Parathyroid adenoma (tissue), 2 donors: ENCODE results near the gene BBS12.

Source experiments
- H2AFZ ChIP-seq: fragments of 300-600 bp; sonication (generic); one replicate; pipeline ENCODE4 v1.7.0; 2017; ENCODE audit warnings: antibody characterized with exemption, mild to moderate bottlenecking
- H3K27ac ChIP-seq: fragments of 300-600 bp; sonication (generic); one replicate; pipeline ENCODE4 v1.7.0; 2017
- H3K27me3 ChIP-seq: fragments of 300-600 bp; sonication (generic); one replicate; pipeline ENCODE4 v1.7.0; 2017; ENCODE audit warnings: low read length; ENCODE audit not compliant: control insufficient read depth, insufficient read depth
- H3K36me3 ChIP-seq: fragments of 300-600 bp; sonication (generic); one replicate; pipeline ENCODE4 v1.7.0; 2017; ENCODE audit warnings: low read length; ENCODE audit not compliant: control insufficient read depth, insufficient read depth
- H3K4me1 ChIP-seq: fragments of 300-600 bp; sonication (generic); one replicate; pipeline ENCODE4 v1.7.0; 2017; ENCODE audit warnings: control low read depth
- H3K4me2 ChIP-seq: fragments of 300-600 bp; sonication (generic); one replicate; pipeline ENCODE4 v1.7.0; 2017; ENCODE audit warnings: low read length
- H3K4me3 ChIP-seq: fragments of 300-600 bp; sonication (generic); one replicate; pipeline ENCODE4 v1.7.0; 2017; ENCODE audit warnings: low read depth, low read length
- H3K79me2 ChIP-seq: fragments of 300-600 bp; sonication (generic); one replicate; pipeline ENCODE4 v1.7.0; 2017; ENCODE audit warnings: control low read depth
- H3K9ac ChIP-seq: fragments of 300-600 bp; sonication (generic); one replicate; pipeline ENCODE4 v1.7.0; 2017; ENCODE audit warnings: mild to moderate bottlenecking
- H3K9me3 ChIP-seq: fragments of 300-600 bp; sonication (generic); one replicate; pipeline ENCODE4 v1.7.0; 2017; ENCODE audit warnings: low read length; ENCODE audit not compliant: control insufficient read depth
- TF ChIP-seq, protein P1 (sequence below): fragments of 300-600 bp; sonication (generic); IDR thresholded peaks from one replicate; pipeline ENCODE4 v1.7.0; 2017; ENCODE audit warnings: antibody characterized with exemption, mild to moderate bottlenecking
- donor health status: primary hyperparathyroidism.

Gene BBS12

DNA sequence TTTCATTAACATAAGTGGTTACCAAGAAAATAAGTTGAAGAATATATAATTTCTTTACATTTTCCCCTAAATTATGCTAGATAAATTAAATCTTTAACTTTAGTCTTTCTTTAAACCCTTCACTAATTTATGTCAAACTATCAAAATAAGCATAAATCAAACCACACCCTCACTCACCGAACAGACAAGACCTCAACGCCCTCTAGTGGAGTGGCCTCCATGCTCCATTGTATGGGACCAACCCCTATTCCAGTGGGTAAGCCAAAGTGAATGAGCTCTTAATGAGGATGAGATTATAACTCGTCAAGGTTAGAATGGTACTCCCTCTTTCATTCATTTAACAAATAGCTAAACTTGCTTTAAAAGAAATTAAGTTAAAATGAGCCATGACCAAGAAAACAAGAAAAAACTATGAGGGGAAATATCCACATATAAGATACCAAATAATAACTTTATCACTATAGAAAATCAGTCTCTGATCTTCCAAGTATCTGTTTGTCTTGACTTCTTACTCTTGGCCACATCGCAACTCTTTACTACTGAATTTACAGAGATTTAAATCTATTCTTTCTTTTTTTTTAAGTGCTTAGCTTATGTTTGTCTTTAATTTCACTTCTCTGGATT is 15.6 kb upstream of the BBS12 start:
- H3K36me3 ChIP-seq: no peaks in the 10 kb centered on the region
- H3K79me2 ChIP-seq: no peaks in the 10 kb centered on the region
- H3K9me3 ChIP-seq: no peaks in the 10 kb centered on the region
- H3K4me1 ChIP-seq: no peaks in the 10 kb centered on the region
- H3K9ac ChIP-seq: no peak overlapping the region
- no peaks in the 10 kb centered on the region for H3K27me3 ChIP-seq
- no peak overlapping the region for H3K4me3 ChIP-seq
- no peak overlapping the region for H3K4me2 ChIP-seq
- no peak overlapping the region for H3K27ac ChIP-seq
- TF ChIP-seq, protein P1, sequence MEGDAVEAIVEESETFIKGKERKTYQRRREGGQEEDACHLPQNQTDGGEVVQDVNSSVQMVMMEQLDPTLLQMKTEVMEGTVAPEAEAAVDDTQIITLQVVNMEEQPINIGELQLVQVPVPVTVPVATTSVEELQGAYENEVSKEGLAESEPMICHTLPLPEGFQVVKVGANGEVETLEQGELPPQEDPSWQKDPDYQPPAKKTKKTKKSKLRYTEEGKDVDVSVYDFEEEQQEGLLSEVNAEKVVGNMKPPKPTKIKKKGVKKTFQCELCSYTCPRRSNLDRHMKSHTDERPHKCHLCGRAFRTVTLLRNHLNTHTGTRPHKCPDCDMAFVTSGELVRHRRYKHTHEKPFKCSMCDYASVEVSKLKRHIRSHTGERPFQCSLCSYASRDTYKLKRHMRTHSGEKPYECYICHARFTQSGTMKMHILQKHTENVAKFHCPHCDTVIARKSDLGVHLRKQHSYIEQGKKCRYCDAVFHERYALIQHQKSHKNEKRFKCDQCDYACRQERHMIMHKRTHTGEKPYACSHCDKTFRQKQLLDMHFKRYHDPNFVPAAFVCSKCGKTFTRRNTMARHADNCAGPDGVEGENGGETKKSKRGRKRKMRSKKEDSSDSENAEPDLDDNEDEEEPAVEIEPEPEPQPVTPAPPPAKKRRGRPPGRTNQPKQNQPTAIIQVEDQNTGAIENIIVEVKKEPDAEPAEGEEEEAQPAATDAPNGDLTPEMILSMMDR: peak; percentile 61
- no peak overlapping the region for H2AFZ ChIP-seq

DNA sequence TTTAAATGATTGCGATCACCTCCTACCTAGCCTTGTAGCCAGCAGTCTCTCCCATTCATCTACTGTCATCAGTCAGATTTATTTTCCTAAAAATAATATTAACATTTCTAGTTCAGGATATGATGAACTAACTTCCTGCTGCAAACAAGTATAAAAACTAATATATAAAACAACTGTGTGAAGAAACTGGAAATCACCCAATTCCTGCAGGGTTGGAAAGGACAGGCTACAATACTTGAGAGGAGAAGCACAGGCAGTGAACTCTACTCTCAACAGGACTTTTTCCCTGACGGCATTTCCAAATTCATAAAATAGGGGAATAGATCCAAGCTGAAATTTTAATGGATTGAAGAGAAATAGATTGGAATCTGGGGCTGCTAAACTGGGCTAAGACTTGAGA is 14.2 kb upstream of the BBS12 start:
- no peaks in the 10 kb centered on the region for H3K36me3 ChIP-seq
- no peaks in the 10 kb centered on the region for H3K27me3 ChIP-seq
- H2AFZ ChIP-seq: no peak overlapping the region
- no peak overlapping the region for H3K27ac ChIP-seq
- H3K9me3 ChIP-seq: no peaks in the 10 kb centered on the region
- TF ChIP-seq, protein P1: no peak
- H3K4me2 ChIP-seq: no peak overlapping the region
- H3K4me3 ChIP-seq: no peak overlapping the region
- H3K79me2 ChIP-seq: no peaks in the 10 kb centered on the region
- no peaks in the 10 kb centered on the region for H3K4me1 ChIP-seq
- no peak overlapping the region for H3K9ac ChIP-seq

- Histone ChIP-seq H3K79me2 (no peaks in the 10 kb centered on the region), H3K27ac (no peak overlapping the region), H3K9ac (no peak overlapping the region), H3K9me3 (no peaks in the 10 kb centered on the region), H2AFZ (no peak overlapping the region), H3K4me3 (no peak overlapping the region), H3K27me3 (no peaks in the 10 kb centered on the region), H3K36me3 (no peaks in the 10 kb centered on the region), H3K4me2 (no peak overlapping the region), H3K4me1 (no peaks in the 10 kb centered on the region)
- TF ChIP-seq, protein P1: no peak
These were observed 10.2 kb upstream of the BBS12 start for GRCh38 chr4:122722256-122722655.

GRCh38 chr4:122728856-122729255 is 3.6 kb upstream of the BBS12 start:
- Histone ChIP-seq H3K79me2 (no peaks in the 10 kb centered on the region), H3K4me2 (no peak overlapping the region), H3K4me3 (no peak overlapping the region), H3K36me3 (no peaks in the 10 kb centered on the region), H3K27ac (no peak overlapping the region), H3K27me3 (no peaks in the 10 kb centered on the region), H2AFZ (no peak overlapping the region), H3K9me3 (no peaks in the 10 kb centered on the region), H3K4me1 (no peaks in the 10 kb centered on the region), H3K9ac (no peak overlapping the region)
- TF ChIP-seq, protein P1: no peak

GRCh38 chr4:122731676-122732075 is 828 bp upstream of the BBS12 start:
- Histone ChIP-seq H3K36me3 (no peaks in the 10 kb centered on the region), H3K27me3 (no peaks in the 10 kb centered on the region), H3K4me1 (no peaks in the 10 kb centered on the region), H3K27ac (peak overlapping the region; percentile 94), H2AFZ (peak overlapping the region; percentile 67), H3K4me3 (peak overlapping the region; percentile 96), H3K4me2 (peak overlapping the region; percentile 69), H3K9ac (no peak overlapping the region), H3K9me3 (no peaks in the 10 kb centered on the region), H3K79me2 (no peaks in the 10 kb centered on the region)
- TF ChIP-seq, protein P1: no peak
